ENCODE data around the gene SLC66A2. TPM values are rescaled to one million over a fixed set of nuclear protein-coding genes. Genes with fewer than 3 reads are reported as not detected.

SLC66A2 gene
- total RNA-seq, 1 donor: 23.3 TPM

GRCh38 chr18:79903787-79904356 lies 47.6 kb downstream of the SLC66A2 start:
- no peak for DNase-seq (ENCODE audit: low read depth)
- no peak overlapping the region for H3K4me3 ChIP-seq (ENCODE audit: low read depth, low read length)
- no peak for TF ChIP-seq CTCF (IDR thresholded peaks at IDR 0.05; ENCODE audit: insufficient read depth, low read depth, low read length)

GRCh38 chr18:79903071-79903635 lies 48.3 kb downstream of the SLC66A2 start:
- no peak for TF ChIP-seq CTCF (IDR thresholded peaks at IDR 0.05; ENCODE audit: insufficient read depth, low read depth, low read length)
- no peak overlapping the region for H3K4me3 ChIP-seq (ENCODE audit: low read depth, low read length)
- no peak for DNase-seq (ENCODE audit: low read depth)

- DNase-seq (ENCODE audit: low read depth): no peak
- TF ChIP-seq CTCF (IDR thresholded peaks at IDR 0.05; ENCODE audit: insufficient read depth, low read depth, low read length): no peak
- no peak overlapping the region for H3K4me3 ChIP-seq (ENCODE audit: low read depth, low read length)
Observed at GRCh38 chr18:79902640-79903039, 48.8 kb downstream of the SLC66A2 start.

GRCh38 chr18:79902075-79902474 lies 49.4 kb downstream of the SLC66A2 start:
- no peak overlapping the region for H3K4me3 ChIP-seq (ENCODE audit: low read depth, low read length)
- no peak for TF ChIP-seq CTCF (IDR thresholded peaks at IDR 0.05; ENCODE audit: insufficient read depth, low read depth, low read length)
- DNase-seq (ENCODE audit: low read depth): no peak

GRCh38 chr18:79901665-79902064 lies 49.8 kb downstream of the SLC66A2 start:
- no peak for TF ChIP-seq CTCF (IDR thresholded peaks at IDR 0.05; ENCODE audit: insufficient read depth, low read depth, low read length)

GRCh38 chr18:79900610-79901570 lies 50.6 kb downstream of the SLC66A2 start:
- no peak for DNase-seq (ENCODE audit: low read depth)
- TF ChIP-seq CTCF (IDR thresholded peaks at IDR 0.05; ENCODE audit: insufficient read depth, low read depth, low read length): no peak
- no peak overlapping the region for H3K4me3 ChIP-seq (ENCODE audit: low read depth, low read length)

More at GRCh38 chr18:79901665-79902064, 49.8 kb downstream of the SLC66A2 start:
- no peak for DNase-seq (ENCODE audit: low read depth)
- H3K4me3 ChIP-seq (ENCODE audit: low read depth, low read length): no peak overlapping the region

Measured in fibroblast of villous mesenchyme (primary cell).